Measurements from ENCODE around the gene ACOXL. TPM values are rescaled to one million over a fixed set of nuclear protein-coding genes. Genes with fewer than 3 reads are reported as not detected.

Gene ACOXL
- total RNA-seq, 6 experiments from 2014 or later = not detected

DNA sequence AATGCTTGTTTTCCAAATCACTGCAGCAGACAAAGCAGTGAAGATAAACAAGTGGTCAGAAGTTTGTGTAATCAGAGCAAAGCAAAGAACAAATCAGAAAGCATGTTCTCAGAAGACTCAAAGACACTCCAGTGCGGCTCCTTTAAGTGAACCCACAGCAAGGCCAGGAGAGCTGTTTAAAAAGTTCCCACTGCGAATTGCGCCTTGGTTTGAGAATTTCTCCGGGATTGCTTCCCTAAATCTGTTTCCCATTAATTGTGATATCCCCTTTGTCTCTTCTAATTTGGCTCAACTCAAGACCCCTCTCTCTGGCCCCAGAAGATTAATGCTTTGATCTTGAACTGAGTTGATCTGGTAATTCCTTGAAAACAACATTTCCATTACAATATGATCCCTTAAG lies 265.9 kb downstream of the ACOXL start:
- intact Hi-C loops (cut with DNase I) = no loop called here
- Histone ChIP-seq H3K4me3 (no peak overlapping the region), H3K9me3 (no peaks in the 10 kb centered on the region), H3K36me3 (no peaks in the 10 kb centered on the region), H3K4me1 (no peaks in the 10 kb centered on the region), H3K27me3 (no peaks in the 10 kb centered on the region), H3K27ac (no peak overlapping the region)
- WGBS (ENCODE audit: insufficient coverage, low coverage, low lambda C conversion rate, missing lambda C conversion rate) = 39% methylated on average over 4 of the region's 4 CpGs
- no peak for DNase-seq
- TF ChIP-seq, protein P1, sequence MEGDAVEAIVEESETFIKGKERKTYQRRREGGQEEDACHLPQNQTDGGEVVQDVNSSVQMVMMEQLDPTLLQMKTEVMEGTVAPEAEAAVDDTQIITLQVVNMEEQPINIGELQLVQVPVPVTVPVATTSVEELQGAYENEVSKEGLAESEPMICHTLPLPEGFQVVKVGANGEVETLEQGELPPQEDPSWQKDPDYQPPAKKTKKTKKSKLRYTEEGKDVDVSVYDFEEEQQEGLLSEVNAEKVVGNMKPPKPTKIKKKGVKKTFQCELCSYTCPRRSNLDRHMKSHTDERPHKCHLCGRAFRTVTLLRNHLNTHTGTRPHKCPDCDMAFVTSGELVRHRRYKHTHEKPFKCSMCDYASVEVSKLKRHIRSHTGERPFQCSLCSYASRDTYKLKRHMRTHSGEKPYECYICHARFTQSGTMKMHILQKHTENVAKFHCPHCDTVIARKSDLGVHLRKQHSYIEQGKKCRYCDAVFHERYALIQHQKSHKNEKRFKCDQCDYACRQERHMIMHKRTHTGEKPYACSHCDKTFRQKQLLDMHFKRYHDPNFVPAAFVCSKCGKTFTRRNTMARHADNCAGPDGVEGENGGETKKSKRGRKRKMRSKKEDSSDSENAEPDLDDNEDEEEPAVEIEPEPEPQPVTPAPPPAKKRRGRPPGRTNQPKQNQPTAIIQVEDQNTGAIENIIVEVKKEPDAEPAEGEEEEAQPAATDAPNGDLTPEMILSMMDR (IDR thresholded peaks at IDR 0.05) = no peak
- no peak for ATAC-seq

DNA sequence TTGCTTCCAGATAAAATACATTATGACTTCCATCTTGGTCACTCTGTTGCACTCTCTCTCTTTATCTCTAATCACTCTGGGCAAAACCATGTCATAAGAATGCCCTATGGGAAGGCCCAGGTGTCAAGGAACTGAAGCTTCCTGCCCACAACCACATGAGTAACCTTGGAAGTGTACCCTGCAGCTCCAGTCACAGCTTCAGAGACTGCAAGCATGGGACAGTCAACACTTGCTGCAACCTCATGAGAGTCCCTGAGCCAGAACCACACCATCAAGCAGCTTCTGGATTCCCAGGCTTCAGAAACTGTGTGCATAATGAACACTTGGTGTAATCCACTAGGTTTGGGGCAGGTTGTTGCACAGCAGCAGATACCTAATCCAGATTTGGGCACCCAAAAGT lies 267.3 kb downstream of the ACOXL start:
- ATAC-seq (no peak), DNase-seq (no peak)
- intact Hi-C loops (cut with DNase I) = no loop called here
- no peak for TF ChIP-seq POLR2A (IDR thresholded peaks at IDR 0.05)
- TF ChIP-seq, protein P1 (IDR thresholded peaks at IDR 0.05) = no peak
- Histone ChIP-seq H3K9me3 (no peaks in the 10 kb centered on the region), H3K27ac (no peak overlapping the region), H3K4me1 (no peaks in the 10 kb centered on the region), H3K4me3 (no peak overlapping the region), H3K27me3 (no peaks in the 10 kb centered on the region), H3K36me3 (no peaks in the 10 kb centered on the region)

DNA sequence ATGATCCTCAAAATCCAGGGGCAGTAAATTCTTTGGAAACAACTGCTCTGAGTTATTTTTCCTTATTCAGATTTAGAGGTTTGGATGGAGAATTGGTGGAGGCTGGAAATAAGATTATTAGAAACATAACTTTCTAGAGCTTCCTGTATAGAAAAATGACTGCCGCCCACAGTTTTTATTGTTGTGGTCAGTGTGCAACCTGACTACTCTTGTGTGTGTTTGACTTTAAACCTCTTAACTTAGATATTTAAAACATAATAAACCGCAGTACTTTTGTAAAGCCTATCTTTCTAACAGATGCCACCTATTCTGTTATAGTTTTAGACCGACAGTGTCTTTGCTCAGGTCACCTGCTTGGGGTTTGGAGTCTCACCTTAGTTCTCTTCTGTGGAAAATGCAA lies 272.9 kb downstream of the ACOXL start:
- 81% methylated on average over 3 of the region's 3 CpGs for WGBS (ENCODE audit: insufficient coverage, low coverage, low lambda C conversion rate, missing lambda C conversion rate)
- intact Hi-C loops (cut with DNase I) = no loop called here

DNA sequence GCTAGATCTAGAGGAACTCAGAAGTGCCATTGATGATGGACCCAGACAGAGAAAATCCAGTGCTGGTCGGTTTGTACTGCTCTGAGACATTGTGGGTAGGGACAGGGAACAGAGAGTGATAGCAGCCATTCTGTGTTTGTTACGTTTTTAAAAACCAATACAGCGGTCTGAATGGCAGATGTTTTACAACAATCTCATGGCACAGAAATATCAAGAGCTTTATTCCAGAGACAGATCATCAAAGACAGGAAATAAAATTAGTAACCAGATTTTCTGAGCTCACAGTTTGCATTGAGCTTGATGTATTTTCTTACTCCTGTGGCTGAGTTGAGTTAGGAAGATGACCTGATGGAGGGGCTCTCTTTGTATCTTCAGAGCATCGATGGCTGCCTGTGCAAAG lies 273.4 kb downstream of the ACOXL start:
- DNase-seq = no peak
- TF ChIP-seq, protein P1 (IDR thresholded peaks at IDR 0.05) = no peak
- no peak for TF ChIP-seq POLR2A (IDR thresholded peaks at IDR 0.05)
- intact Hi-C loops (cut with DNase I) = no loop called here
- Histone ChIP-seq H3K36me3 (no peaks in the 10 kb centered on the region), H3K4me1 (no peaks in the 10 kb centered on the region), H3K4me3 (no peak overlapping the region), H3K27me3 (no peaks in the 10 kb centered on the region), H3K9me3 (no peaks in the 10 kb centered on the region), H3K27ac (no peak overlapping the region)
- ATAC-seq = no peak
- 52% methylated on average over 3 of the region's 4 CpGs for WGBS (ENCODE audit: insufficient coverage, low coverage, low lambda C conversion rate, missing lambda C conversion rate)

More for the DNA sequence above, 272.9 kb downstream of the ACOXL start:
- Histone ChIP-seq H3K9me3 (no peaks in the 10 kb centered on the region), H3K27ac (no peak overlapping the region), H3K27me3 (no peaks in the 10 kb centered on the region), H3K4me1 (no peaks in the 10 kb centered on the region), H3K4me3 (no peak overlapping the region), H3K36me3 (no peaks in the 10 kb centered on the region)
- no peak for TF ChIP-seq POLR2A (IDR thresholded peaks at IDR 0.05)
- TF ChIP-seq, protein P1 (IDR thresholded peaks at IDR 0.05) = no peak
- ATAC-seq (no peak), DNase-seq (no peak)

Data from right lobe of liver (tissue), 6 donors.